GM21619 (cell line): ENCODE measurements around the gene GATAD2A.

Experiments used
- ATAC-seq: cut with Tn5 transposase; IDR thresholded peaks from one replicate; pipeline ENCODE4 v1.9.1; 2021; ENCODE audit not compliant: unreplicated experiment

GATAD2A gene

DNA sequence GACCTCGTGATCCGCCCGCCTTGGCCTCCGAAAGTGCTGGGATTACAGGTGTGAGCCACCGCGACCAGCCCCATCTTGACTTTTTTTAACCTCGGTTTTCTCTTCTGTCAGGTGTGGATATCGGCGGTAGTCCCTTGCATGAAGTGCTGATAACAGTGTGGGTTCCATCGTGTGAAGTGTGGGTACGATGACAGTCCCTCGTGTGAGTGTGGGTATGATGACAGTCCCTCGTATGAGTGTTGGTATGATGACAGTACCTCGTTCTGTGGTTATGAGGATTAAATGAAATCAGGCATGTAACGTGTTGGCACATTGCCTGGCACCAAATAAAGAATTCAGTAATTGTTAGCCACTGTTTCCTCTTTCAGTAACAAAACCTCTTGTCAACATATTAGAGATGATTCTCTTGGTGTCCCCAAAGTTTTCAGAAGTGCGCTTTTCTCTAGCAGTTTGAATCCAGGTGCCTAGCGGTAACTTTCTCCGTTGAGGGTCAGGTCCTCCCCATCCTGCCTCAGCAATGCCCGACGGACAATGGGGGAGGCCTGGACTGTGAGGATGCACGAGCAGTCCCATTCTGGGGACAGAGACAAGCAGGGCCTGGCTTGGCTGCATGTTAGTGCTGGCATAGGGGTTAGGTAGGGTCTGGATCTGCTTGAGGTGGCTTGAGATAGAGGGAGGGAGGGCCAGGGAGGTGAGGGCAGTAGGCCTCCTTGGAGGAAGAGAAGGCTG, 15.3 kb downstream of the GATAD2A start:
- no peak for ATAC-seq

DNA sequence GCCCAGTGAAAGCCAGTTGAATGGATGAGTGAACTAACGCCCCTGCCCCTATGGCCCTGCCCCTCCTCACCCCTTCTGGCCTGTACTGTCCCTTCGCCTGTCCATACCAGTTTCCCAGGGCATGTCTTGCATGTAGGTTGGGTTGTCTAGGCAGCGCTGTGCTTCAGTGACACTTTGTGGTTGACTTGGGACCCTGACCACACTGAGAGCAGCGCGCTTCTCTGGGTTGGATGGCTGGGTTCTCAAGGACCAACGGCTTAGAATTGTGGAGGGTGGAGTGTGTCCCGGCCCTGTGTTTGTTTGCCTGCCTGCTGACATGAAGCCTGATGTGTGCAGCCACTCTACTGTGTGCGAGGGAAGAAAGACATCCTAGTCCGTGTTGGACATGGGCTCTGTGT, 15.8 kb downstream of the GATAD2A start:
- no peak for ATAC-seq

DNA sequence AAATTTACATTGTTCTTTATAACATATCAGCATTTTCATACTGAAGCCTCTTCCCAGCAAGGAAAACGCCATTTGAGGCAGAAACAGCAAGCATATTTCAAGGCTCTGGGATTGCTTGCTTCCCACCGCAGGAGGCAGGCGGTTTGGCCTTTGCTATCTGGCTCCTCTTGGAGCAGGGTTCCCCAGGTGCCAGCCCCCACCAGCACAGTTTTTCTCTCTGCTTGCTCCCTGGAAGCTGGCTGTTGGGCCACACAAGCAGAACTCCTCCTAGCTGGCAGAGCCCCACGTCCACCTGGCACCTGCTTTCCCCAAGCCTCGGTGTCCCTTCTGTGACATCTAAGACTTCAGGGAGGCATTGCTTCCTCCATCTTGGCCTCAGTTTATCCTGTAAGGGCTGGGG, 16.7 kb downstream of the GATAD2A start:
- no peak for ATAC-seq

DNA sequence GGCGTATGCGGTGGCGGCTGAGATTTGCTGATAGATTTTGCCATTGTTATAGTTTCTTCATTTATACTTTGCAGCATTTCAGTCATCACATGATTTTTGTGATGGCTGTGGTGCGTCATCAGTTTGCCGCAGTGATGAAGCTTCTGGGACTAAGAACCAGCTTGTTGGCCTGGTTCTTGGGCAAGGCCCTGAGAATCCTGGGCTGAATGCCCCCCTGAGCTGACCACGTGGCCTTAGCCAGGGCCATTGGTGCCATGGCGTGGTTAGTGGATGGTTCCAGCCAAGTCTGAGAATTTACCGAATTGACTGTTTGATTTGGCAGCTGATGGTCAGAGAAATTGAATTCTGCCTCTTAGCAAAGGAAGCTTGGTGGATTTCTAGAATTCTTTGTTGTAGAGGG, 17.8 kb downstream of the GATAD2A start:
- no peak for ATAC-seq

DNA sequence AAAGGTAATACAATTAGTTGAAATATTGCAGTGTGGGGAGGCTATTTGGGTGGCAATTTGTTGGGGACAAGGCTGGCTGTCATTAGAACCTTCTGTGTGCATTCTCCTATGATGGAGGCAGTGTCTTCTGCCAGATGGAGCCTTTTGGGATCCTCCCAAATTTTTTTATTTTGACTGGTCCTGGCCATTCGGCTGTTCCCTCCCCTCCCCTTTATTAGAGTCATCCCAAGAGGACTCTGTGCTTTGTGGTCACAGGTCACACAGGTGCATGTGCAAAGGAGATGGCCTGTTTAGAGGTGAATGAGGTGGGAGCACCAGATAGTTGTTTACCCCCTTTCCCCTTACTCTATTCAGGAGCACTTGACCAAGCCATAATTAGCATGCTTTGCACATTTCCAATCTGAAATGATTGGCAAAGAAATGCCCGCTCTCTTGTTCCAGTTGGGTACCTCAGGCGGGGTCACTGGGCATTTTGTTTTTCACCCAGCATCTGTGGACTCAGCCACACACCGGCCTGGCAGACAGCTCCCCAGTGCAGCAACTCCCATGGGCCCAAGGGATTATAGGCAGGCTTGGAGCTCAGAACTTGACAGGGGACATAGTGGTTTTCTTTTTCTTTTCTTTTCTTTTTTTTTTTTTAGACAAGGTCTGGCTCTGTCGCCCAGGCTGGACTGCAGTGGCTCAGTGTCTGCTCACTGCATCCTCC, 19.8 kb downstream of the GATAD2A start:
- no peak for ATAC-seq

DNA sequence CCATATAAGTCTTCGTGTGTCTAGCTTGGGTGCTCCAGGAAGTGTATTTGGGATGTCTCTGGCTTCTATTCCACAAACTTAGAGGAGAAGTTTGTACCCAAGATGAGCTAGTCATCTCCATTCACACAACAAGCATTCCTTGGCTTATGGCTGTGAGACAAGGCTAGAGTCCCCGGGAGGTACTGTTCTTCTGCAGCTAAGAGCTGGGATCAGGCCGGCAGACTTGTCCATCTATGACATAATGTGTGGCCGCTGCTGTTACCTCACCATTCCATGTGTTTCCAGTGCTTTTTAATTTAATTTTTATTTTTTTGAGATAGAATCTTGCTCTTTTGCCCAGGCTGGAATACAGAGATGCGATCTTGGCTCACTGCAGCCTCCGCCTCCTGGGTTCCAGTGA, 20.7 kb downstream of the GATAD2A start:
- no peak for ATAC-seq

DNA sequence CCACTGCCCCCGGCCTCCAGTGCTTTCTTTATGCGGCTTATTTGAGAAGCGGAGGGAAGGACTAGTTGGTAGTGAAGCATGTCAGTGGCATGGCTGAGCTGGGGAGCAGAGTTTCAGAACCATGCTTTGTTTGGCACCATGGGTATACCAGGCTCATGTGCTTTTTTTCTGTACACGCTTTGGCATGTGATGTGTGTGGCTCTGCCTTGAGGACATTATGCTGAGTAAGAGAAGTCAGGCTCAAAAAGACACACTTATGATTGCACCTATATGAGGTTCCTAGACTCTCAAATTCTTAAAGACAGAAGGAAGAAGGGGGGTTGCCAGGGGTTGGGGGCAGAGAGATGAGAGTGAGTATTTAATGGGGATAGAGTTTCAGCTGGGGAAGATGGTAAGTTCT, 21.3 kb downstream of the GATAD2A start:
- ATAC-seq: no peak

DNA sequence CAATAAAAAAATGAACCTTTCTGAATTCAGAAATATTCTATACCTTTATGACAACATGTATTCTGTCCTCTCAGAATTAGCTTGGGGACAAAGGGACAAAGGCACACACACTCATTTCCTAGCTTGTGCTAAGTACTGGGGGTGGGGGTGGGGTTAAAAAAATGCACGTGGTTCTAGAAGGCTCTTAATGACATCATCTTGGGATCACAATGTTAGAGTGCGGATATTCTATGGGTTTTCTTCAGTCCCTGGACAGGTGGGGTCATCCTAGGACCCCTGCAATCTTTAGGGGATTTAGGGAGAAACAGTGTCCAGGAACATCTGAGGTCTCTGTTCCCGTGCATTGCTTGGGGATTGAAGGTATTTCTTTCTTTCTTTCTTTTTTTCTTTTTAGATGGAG, 21.8 kb downstream of the GATAD2A start:
- ATAC-seq: no peak

DNA sequence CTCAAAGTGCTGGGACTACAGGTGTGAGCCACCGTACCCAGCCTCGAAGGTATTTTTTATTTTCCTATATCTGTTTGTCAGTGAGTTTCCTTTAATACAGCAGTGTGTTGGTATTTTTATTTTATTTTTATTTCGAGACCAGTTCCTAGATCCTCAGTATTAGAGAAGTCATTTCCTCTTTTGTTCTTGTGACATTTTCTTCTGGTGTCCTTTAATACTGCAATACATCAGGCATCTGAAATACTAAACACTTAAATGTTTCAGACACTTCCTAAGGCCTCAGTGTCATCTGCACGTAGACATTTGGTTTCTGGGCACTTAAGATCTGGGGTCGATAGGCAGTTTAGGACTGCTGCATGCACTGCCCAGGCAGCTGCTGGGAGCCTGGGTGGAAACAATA, 22.5 kb downstream of the GATAD2A start:
- no peak for ATAC-seq

DNA sequence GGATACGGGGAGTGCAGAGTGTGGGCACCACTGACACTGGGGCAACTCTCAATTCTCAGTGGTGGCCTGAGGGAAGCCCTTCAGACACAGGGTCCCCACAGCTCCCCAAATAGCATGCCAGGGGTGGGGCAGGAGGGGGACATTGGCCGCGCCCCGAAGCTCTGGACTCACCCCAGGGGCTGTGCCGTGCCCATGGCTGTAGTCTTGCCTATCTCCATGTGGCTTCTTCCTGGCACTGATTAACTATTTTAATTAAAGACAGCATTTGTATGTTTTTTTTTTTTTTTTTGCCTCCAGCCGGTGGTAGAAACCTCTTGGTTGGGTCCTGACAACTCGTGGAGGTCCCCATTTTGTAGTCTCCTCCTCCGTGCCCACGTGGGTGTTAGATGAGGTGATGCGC, 23.3 kb downstream of the GATAD2A start:
- no peak for ATAC-seq

DNA sequence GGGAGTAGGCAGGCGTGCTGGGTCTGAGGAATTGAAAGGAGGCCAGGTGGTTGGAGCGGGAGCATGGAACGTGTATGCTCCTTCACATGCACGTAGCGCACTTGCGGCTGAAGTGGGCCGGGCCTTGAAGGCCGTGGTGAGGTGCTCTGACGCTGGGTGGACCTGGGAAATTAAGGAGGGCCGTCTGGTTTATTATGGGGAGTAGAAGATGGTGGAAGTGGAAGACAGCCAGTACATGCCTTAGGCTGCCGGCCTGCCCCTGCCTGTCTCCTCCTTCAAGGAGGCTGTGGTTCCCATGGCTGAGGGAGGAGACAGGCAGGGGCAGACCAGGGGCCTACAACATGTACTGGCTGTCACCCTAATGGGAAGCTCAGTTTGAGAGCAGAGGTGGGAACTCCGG, 23.9 kb downstream of the GATAD2A start:
- ATAC-seq: no peak

DNA sequence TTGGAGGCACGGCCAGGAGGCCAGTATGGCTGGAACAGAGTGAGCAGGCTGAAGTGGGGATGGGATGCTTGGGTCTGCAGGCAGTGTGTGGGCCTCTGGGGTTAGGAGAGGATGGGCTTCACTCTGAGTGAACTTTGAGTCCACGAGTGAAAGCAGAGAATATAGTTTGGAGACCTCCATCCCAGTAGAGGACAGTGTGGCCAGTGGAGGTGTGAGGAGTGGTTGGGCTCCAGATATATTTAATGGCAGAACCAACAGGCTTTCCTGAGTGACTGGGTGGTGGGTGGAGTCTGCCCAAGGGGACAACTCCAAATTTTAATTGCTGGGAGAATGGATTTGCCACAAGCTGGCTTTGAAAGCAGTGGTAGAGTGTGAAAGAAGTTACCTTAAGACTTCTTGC, 27.3 kb downstream of the GATAD2A start:
- no peak for ATAC-seq

DNA sequence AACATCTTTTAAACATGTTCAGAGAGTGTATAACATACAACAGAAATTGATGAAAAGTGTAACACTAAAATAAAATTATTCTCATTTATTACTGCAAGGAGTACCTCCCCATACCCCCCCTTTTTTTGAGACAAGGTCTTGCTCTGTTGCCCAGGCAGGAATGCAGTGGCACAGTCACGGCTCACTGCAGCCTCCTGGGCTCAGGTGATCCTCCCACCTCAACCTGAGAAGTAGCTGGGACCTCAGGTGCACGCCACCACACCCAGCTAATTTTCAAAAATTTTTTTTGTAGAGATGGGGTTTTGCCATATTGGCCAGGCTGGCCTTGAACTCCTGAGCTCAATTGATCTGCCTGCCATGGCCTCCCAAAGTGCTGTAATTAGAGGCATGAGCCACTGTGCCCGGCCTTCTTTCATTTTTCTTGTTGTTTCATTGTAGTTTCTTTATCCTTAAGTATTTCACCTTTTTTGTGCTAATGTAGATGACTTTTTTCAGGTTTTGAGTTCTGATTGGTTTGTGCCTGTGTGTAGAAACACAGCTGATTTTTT, 28.3 kb downstream of the GATAD2A start:
- ATAC-seq: no peak

DNA sequence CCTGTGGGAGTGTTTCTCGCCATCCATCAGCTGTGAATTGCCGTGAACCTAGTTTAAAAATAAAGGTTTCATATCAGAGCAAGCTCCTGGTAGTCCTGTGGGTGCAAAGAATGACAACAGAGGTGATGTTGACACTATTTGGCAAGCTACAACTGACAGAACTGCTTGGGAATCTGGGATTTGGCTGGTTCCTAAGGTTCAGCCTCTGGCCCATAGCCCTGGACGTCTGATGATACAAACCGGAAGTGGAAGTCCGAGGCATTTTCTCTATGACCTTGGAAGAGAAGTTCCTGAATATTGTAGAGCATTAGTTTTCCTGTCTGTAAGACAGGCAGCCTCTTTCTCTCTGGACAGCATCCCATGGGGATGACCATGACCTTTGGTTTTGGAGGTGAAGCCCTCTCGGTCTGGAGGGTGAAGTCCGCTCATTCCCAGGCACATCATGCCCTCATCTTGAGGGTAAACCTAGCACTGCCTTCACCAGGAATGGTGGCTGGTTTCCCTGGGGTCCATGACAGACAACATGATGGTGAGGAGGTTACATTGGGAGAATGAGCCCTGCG, 29.1 kb downstream of the GATAD2A start:
- ATAC-seq: no peak

DNA sequence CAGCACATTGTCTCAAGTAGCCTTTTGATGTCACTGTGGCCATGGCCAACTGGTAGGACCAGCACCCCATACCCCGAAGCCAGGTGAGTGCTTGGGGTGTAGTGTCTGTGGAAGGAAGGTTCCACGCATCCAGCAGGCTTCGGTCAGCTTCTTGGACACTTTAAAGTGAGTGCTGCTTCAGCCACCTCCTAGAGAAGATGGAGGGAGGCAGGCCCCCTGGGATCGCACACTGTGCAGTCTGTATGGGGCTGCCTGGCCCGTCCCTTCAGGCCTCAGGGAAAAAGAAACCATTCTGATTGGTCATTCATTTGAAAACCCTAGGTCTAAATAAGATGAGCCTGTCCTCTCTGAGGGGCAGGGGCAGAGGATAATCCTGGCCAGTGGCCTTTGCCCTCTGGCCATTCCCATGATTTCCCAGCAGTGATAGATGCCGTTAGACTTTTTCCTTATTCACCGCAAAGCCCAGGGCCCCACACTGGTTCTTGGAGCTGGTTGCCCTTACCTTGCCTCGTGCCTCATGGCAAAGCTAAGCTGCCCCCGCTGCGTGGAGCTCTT, 30.7 kb downstream of the GATAD2A start:
- ATAC-seq: no peak

DNA sequence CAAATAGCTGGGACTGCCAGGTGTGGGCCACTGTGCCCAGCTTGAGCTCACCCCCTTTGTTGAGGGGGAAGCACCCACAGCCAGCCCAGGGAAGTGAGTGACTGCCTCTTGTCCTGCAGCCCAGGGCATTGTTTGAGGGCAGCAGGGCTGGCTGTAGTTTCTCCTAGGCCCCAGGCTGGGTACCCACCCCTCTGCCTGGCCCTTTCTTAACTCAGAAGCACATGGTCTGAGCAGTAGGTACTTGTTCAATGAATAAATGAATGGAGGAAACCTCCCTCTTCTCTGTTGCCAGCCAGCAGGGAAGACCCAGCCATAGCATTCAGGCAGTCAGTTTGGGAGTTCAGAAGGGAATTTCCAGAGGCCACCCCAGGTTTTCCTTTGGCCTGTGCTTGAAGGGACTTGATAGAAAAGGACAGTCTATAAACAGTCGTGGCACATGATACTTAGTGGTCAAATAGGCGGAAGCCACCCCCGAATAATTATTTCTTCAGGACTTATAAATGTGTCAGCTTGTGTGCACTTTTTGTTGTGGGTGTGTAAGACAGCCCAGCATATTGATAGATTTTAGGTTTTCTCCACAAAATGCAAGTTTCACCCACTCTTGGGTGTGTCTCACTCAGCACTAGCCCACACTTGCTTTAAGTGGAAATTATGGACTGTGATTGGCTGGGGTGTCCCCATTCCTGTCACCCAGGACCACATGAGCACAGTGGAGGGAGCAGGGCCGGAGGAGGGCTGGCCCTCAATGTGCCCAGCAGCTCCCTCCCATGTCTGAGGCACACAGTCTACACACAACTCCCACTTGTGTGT, 33.1 kb downstream of the GATAD2A start:
- no peak for ATAC-seq

DNA sequence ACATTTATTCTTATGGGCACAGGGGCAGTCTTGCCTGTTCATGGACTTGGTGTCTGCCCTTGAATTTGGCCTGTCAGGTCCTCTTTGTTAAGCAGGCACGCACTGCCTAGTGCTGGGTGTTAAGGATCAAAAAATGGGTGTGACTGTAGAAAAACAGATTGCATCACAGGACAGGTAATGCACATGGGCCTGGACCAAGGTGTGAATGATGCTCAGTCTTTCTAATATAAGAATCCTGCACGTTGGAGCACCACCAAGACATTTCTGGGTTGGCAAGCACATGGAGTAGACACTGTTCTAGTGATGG, 33.7 kb downstream of the GATAD2A start:
- no peak for ATAC-seq

DNA sequence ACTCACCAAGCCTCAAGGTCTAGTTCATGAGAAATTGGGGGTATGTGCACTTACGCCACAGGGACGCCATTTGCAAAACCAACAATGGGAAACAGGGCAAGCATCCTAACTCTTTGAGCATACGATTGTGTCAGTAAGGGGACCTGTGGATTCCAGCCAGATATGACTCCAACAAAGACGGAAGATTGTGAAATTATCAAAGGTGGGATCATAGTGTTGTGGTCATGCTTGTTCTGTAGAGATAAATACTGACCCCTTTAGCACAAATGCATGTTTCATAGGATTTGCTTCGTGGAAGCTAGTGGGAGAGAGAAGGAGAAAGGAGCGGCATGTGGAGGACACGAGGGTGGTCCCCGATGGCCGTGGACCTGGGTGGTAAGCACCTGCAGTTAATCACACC, 37.8 kb downstream of the GATAD2A start:
- no peak for ATAC-seq

DNA sequence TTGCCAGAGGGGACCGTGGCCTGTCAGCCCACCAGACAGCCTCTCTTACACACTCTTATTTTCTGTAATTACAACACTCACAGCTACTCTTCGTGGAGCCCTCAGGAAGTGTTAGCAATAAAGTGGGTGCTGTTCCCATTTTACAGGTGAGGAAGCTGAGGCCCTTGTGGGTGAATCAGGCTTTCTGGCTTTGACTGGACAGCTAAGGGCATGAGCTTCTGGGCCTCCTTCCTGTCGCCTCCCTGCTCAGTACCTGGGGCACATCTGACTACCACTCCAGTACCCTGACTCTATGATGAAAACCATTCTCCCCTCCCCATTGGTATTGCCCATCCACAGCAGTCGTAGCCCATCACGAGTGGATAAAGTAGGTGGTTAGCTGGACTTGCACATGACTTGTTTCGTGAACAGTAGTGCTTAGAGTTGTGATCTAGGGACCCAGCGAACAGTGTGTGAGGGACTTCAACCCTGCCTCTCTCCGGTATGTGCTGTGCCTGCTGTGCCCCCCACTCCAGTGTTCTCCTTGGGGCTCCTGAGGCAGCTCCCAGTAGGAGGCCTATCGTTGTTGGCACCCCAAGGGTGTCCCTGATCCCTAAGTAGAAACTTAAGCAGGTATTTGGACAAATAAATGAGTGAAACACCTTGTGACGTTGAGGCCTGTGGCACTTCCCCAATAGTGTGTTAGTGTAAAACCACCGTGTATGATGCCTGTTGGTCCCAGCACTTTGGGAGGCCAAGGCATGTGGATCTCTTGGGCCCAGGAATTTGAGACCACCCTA, 38.6 kb downstream of the GATAD2A start:
- no peak for ATAC-seq

DNA sequence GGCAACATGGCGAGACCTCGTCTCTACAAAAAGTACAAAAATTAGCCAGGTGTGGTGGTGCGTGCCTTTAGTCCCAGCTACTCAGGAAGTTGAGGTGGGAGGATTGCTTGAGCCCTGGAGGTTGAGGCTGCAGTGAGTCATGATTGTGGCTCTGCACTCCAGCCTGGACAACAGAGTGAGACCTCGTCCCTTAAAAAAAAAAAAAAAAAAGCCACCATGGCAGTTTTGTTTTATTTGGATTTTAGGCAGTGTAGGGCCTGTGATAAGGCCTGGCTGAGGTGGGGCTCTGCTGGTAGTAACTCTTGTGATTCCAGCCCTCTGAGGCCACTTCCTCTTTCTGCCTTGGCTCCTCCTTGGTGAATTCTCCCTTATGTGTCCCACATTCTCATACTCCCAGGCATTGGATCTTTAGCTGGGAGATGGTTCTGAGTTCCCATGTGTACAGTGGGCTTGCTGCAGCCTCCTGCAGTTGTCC, 39.2 kb downstream of the GATAD2A start:
- no peak for ATAC-seq
